Mesothelial cell of epicardium (in vitro differentiated cells): ENCODE results near the gene TMEM54. TPM values are rescaled to one million over a fixed set of nuclear protein-coding genes. Genes with fewer than 3 reads are reported as not detected.

Experiments used
- DNase-seq, 2 experiments: peaks; one replicate each; pipeline ENCODE4 v3.0.0; 2021; ENCODE audit warnings: low spot score in 2 of 2; ENCODE audit not compliant: unreplicated experiment in 2 of 2
- H3K27ac Mint-ChIP-seq: 2 replicates; pipeline ENCODE4 v1.8.0; 2021; ENCODE audit warnings: mixed read lengths
- H3K27me3 Mint-ChIP-seq: 2 replicates; pipeline ENCODE4 v1.8.0; 2021; ENCODE audit warnings: low read depth, mixed read lengths
- H3K36me3 Mint-ChIP-seq: 2 replicates; pipeline ENCODE4 v1.8.0; 2021; ENCODE audit warnings: mixed read lengths
- H3K4me1 Mint-ChIP-seq: 2 replicates; pipeline ENCODE4 v1.8.0; 2021; ENCODE audit warnings: mixed read lengths
- H3K4me3 Mint-ChIP-seq: 2 replicates; pipeline ENCODE4 v1.8.0; 2021; ENCODE audit warnings: mild to moderate bottlenecking, moderate library complexity, mixed read lengths
- H3K9me3 Mint-ChIP-seq: 2 replicates; pipeline ENCODE4 v1.8.0; 2021; ENCODE audit warnings: mixed read lengths
- CTCF ChIP-seq: fragments of 200-600 bp; sonication (generic); IDR thresholded peaks from one replicate; pipeline ENCODE4 v1.5.0; 2021; ENCODE audit warnings: antibody characterized with exemption; ENCODE audit not compliant: unreplicated experiment
- total RNA-seq: library from RNA; stranded (reverse); gene quantifications from 3 replicates; pipeline ENCODE4 v1.2.1, GENCODE V29; 2021

The TMEM54 gene
- total RNA-seq, 1 donor from 2014 or later: 49.0 TPM

GRCh38 chr1:32890516-32891240 is 10.5 kb downstream of the TMEM54 start:
- Mint-ChIP-seq H3K4me1 (peaks cover 22% of the 10 kb centered on the region), H3K36me3 (no peaks in the 10 kb centered on the region), H3K4me3 (no peak overlapping the region), H3K9me3 (no peaks in the 10 kb centered on the region), H3K27ac (no peak overlapping the region), H3K27me3 (peaks cover 22% of the 10 kb centered on the region)
- no peak for TF ChIP-seq CTCF
- no peak for DNase-seq

- no peak overlapping the region for H3K27ac Mint-ChIP-seq
- no peaks in the 10 kb centered on the region for H3K9me3 Mint-ChIP-seq
- no peak for DNase-seq
- peaks cover 31% of the 10 kb centered on the region for H3K27me3 Mint-ChIP-seq
- peaks cover 27% of the 10 kb centered on the region for H3K4me1 Mint-ChIP-seq
- H3K4me3 Mint-ChIP-seq: no peak overlapping the region
- H3K36me3 Mint-ChIP-seq: no peaks in the 10 kb centered on the region
- no peak for TF ChIP-seq CTCF
These were observed 11.4 kb downstream of the TMEM54 start for GRCh38 chr1:32889731-32890278.

GRCh38 chr1:32888677-32889420 is 12.3 kb downstream of the TMEM54 start:
- DNase-seq: no peak
- H3K9me3 Mint-ChIP-seq: no peaks in the 10 kb centered on the region
- no peak overlapping the region for H3K27ac Mint-ChIP-seq
- no peaks in the 10 kb centered on the region for H3K36me3 Mint-ChIP-seq
- no peak for TF ChIP-seq CTCF
- peaks cover 39% of the 10 kb centered on the region for H3K27me3 Mint-ChIP-seq
- H3K4me3 Mint-ChIP-seq: no peak overlapping the region
- peaks cover 25% of the 10 kb centered on the region for H3K4me1 Mint-ChIP-seq

- Mint-ChIP-seq H3K27me3 (peaks cover 42% of the 10 kb centered on the region), H3K9me3 (no peaks in the 10 kb centered on the region), H3K27ac (no peak overlapping the region), H3K4me3 (no peak overlapping the region), H3K36me3 (no peaks in the 10 kb centered on the region), H3K4me1 (peaks cover 25% of the 10 kb centered on the region)
- no peak for TF ChIP-seq CTCF
- DNase-seq: no peak
These were observed 13.1 kb downstream of the TMEM54 start for GRCh38 chr1:32888134-32888533.

- Mint-ChIP-seq H3K27me3 (peaks cover 42% of the 10 kb centered on the region), H3K27ac (no peak overlapping the region), H3K9me3 (no peaks in the 10 kb centered on the region), H3K4me3 (no peak overlapping the region), H3K4me1 (peaks cover 23% of the 10 kb centered on the region), H3K36me3 (no peaks in the 10 kb centered on the region)
- no peak for DNase-seq
- no peak for TF ChIP-seq CTCF
These were observed 13.6 kb downstream of the TMEM54 start for GRCh38 chr1:32887623-32888022.
